ENCODE results near the gene CYSRT1. TPM values are rescaled to one million over a fixed set of nuclear protein-coding genes. Genes with fewer than 3 reads are reported as not detected.

Gene CYSRT1
- total and polyA plus RNA-seq, 10 donors, result 0.36 to 0.94 (median 0.64) TPM; not detected in 5

GRCh38 chr9:137178201-137178938 lies 46.6 kb upstream of the CYSRT1 start:
- H3K4me1 ChIP-seq, result peaks cover 0 to 24% (median 1%) of the 10 kb centered on the region in 6 donors
- WGBS, 5 donors, result 87 to 93% (median 88%) methylated on average over 20 to 23 of the region's 23 CpGs
- H3K36me3 ChIP-seq, result peaks cover 0 to 65% (median 57%) of the 10 kb centered on the region in 6 donors
- no peak overlapping the region for H3K27ac ChIP-seq
- TF ChIP-seq CTCF (IDR thresholded peaks at IDR 0.05 in 8 of 11, conservative IDR thresholded peaks at IDR 0.05 in 3 of 11) (no peak), POLR2AphosphoS5 (IDR thresholded peaks at IDR 0.05) (no peak), POLR2A (IDR thresholded peaks at IDR 0.05) (no peak)
- no peaks in the 10 kb centered on the region for H3K9me3 ChIP-seq
- no peak overlapping the region for H3K4me3 ChIP-seq
- intact Hi-C loops (cut with DNase I; ENCODE audit: low total_unique reads), result no loop called here
- DNase-seq, result no peak
- H3K27me3 ChIP-seq (replicated peaks in 1 of 7), result peaks cover 0 to 24% (median 0%) of the 10 kb centered on the region in 7 donors

GRCh38 chr9:137178939-137179630 lies 45.9 kb upstream of the CYSRT1 start:
- no peak for TF ChIP-seq POLR2AphosphoS5 (IDR thresholded peaks at IDR 0.05)
- no peak for TF ChIP-seq POLR2A (IDR thresholded peaks at IDR 0.05)
- no peak for TF ChIP-seq CTCF (IDR thresholded peaks at IDR 0.05 in 8 of 11, conservative IDR thresholded peaks at IDR 0.05 in 3 of 11)
- Histone ChIP-seq H3K4me1 (peaks cover 0 to 24% (median 1%) of the 10 kb centered on the region in 6 donors), H3K36me3 (peaks cover 0 to 72% (median 64%) of the 10 kb centered on the region in 6 donors), H3K4me3 (no peak overlapping the region), H3K9me3 (no peaks in the 10 kb centered on the region), H3K27ac (no peak overlapping the region), H3K27me3 (replicated peaks in 1 of 7) (peaks cover 0 to 17% (median 0%) of the 10 kb centered on the region in 7 donors)
- intact Hi-C loops (cut with DNase I; ENCODE audit: low total_unique reads), result no loop called here
- no peak for DNase-seq
- 88 to 96% (median 92%) methylated on average over 19 of the region's 19 CpGs for WGBS, 5 donors

DNA sequence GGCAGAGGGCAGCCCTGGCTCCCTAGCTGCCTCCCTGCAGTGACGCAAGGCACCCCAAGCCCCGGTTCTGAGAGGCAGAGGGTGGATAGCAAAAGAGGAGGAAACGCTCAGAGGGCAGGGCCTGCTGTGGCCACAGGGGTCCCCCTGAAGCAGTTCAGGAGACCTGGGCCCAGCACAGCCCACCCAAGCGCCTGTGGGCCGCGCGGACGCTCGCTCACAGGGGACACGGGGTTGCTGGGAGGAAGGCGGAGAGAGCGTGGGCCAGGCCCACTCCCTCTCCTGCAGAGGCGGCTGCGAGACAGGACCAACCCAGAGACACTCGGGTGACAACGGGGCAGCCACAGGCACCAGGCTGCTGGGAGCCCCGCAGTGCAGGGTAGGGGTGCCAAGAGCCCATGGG lies 45.2 kb upstream of the CYSRT1 start:
- Histone ChIP-seq H3K27me3 (replicated peaks in 1 of 7) (peaks cover 0 to 10% (median 0%) of the 10 kb centered on the region in 7 donors), H3K4me3 (no peak overlapping the region), H3K9me3 (no peaks in the 10 kb centered on the region), H3K27ac (no peak overlapping the region), H3K4me1 (peaks cover 0 to 19% (median under 1%) of the 10 kb centered on the region in 6 donors), H3K36me3 (peaks cover 0 to 79% (median 66%) of the 10 kb centered on the region in 6 donors)
- 93 to 98% (median 97%) methylated on average over 13 to 17 of the region's 17 CpGs for WGBS, 5 donors
- intact Hi-C loops (cut with DNase I; ENCODE audit: low total_unique reads), result no loop called here
- TF ChIP-seq POLR2A (IDR thresholded peaks at IDR 0.05), result no peak
- no peak for TF ChIP-seq CTCF (IDR thresholded peaks at IDR 0.05 in 8 of 11, conservative IDR thresholded peaks at IDR 0.05 in 3 of 11)
- TF ChIP-seq POLR2AphosphoS5 (IDR thresholded peaks at IDR 0.05), result no peak
- no peak for DNase-seq

GRCh38 chr9:137180491-137180890 lies 44.5 kb upstream of the CYSRT1 start:
- peaks cover 0 to 19% (median 4%) of the 10 kb centered on the region in 6 donors for H3K4me1 ChIP-seq
- DNase-seq, result no peak

More at GRCh38 chr9:137180491-137180890, 44.5 kb upstream of the CYSRT1 start:
- intact Hi-C loops (cut with DNase I; ENCODE audit: low total_unique reads), result no loop called here
- Histone ChIP-seq H3K27me3 (replicated peaks in 1 of 7) (peaks cover 0 to 2% (median 0%) of the 10 kb centered on the region in 7 donors), H3K4me3 (no peak overlapping the region), H3K27ac (no peak overlapping the region), H3K9me3 (no peaks in the 10 kb centered on the region), H3K36me3 (peaks cover 0 to 86% (median 72%) of the 10 kb centered on the region in 6 donors)
- TF ChIP-seq POLR2AphosphoS5 (IDR thresholded peaks at IDR 0.05) (no peak), CTCF (IDR thresholded peaks at IDR 0.05 in 8 of 11, conservative IDR thresholded peaks at IDR 0.05 in 3 of 11) (no peak), POLR2A (IDR thresholded peaks at IDR 0.05) (no peak)
- WGBS, 5 donors, result 92 to 98% (median 94%) methylated on average over 10 to 20 of the region's 20 CpGs

Measured in spleen (tissue), 11 donors.